Measurements from ENCODE around the gene DCC. TPM values are rescaled to one million over a fixed set of nuclear protein-coding genes. Genes with fewer than 3 reads are reported as not detected.

The DCC gene
- polyA plus RNA-seq, 1 donor (not counting 4 experiments of a cell fraction or from before 2014, with no cell fraction given): not detected

DNA sequence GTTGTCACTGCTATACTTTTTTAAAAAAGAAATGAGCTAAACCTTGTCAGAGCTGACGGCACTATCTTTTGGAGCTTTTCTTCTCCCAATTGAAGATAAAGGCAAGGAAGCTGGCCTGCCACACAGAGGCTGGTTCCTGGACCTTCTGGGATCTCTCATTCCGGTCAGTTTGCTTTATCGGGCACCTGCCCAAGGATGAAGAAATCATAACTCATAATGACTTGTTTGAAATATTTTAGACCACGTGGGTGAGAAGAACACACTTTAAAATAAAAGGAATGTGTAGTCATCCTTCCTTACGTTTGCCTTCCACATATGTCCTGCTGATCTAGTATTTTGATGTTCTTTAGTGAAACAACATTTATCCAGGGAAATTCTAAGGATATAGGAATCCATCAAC, 535.7 kb downstream of the DCC start:
- H4K20me1 ChIP-seq (ENCODE audit: control insufficient read depth, extremely low read depth, insufficient read depth, low read length): no peaks in the 10 kb centered on the region
- dilution Hi-C loops (cut with MboI; ENCODE audit: extremely low pct_ligation_motif_present, low sequenced_read_pairs): no loop called here
- no peak overlapping the region for H3K4me3 ChIP-seq (ENCODE audit: control insufficient read depth in 2 of 3, extremely low read depth in 1 of 3, insufficient read depth in 2 of 3, low read depth in 1 of 3, low read length in 3 of 3)
- H3K36me3 ChIP-seq (ENCODE audit: control insufficient read depth in 2 of 2, extremely low read depth in 1 of 2, insufficient read depth in 2 of 2, low read length in 2 of 2): no peaks in the 10 kb centered on the region
- no peak for TF ChIP-seq EZH2 (IDR thresholded peaks at IDR 0.05; ENCODE audit: low read length)
- TF ChIP-seq, protein P1, sequence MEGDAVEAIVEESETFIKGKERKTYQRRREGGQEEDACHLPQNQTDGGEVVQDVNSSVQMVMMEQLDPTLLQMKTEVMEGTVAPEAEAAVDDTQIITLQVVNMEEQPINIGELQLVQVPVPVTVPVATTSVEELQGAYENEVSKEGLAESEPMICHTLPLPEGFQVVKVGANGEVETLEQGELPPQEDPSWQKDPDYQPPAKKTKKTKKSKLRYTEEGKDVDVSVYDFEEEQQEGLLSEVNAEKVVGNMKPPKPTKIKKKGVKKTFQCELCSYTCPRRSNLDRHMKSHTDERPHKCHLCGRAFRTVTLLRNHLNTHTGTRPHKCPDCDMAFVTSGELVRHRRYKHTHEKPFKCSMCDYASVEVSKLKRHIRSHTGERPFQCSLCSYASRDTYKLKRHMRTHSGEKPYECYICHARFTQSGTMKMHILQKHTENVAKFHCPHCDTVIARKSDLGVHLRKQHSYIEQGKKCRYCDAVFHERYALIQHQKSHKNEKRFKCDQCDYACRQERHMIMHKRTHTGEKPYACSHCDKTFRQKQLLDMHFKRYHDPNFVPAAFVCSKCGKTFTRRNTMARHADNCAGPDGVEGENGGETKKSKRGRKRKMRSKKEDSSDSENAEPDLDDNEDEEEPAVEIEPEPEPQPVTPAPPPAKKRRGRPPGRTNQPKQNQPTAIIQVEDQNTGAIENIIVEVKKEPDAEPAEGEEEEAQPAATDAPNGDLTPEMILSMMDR (optimal IDR thresholded peaks at IDR 0.05 in 1 of 3, IDR thresholded peaks at IDR 0.05 in 1 of 3, conservative IDR thresholded peaks at IDR 0.05 in 1 of 3; ENCODE audit: extremely low read depth in 1 of 3, insufficient read depth in 2 of 3, low read length in 3 of 3): no peak
- H3K79me2 ChIP-seq (ENCODE audit: control insufficient read depth, insufficient read depth, low read length): no peaks in the 10 kb centered on the region
- H2AFZ ChIP-seq (ENCODE audit: control insufficient read depth, low read length): no peak overlapping the region
- no peaks in the 10 kb centered on the region for H3K4me1 ChIP-seq (ENCODE audit: control insufficient read depth, extremely low read depth, insufficient read depth, low read length)
- H3K9ac ChIP-seq (ENCODE audit: control insufficient read depth, extremely low read depth, insufficient read depth, low read length): no peak overlapping the region
- H3K27ac ChIP-seq (ENCODE audit: control insufficient read depth, insufficient read depth, low read length): no peak overlapping the region
- no peak for FAIRE-seq
- DNase-seq (ENCODE audit: low read depth, low spot score): no peak
- H3K9me3 ChIP-seq (ENCODE audit: control insufficient read depth, low read depth, low read length): no peaks in the 10 kb centered on the region
- H3K4me2 ChIP-seq (ENCODE audit: control insufficient read depth, extremely low read depth, insufficient read depth, low read depth, low read length): no peak overlapping the region
- H3K9me1 ChIP-seq (ENCODE audit: control insufficient read depth, extremely low read depth, insufficient read depth, low read length): no peaks in the 10 kb centered on the region
- no peaks in the 10 kb centered on the region for H3K27me3 ChIP-seq (ENCODE audit: control insufficient read depth, extremely low read depth, insufficient read depth, low read length)

DNA sequence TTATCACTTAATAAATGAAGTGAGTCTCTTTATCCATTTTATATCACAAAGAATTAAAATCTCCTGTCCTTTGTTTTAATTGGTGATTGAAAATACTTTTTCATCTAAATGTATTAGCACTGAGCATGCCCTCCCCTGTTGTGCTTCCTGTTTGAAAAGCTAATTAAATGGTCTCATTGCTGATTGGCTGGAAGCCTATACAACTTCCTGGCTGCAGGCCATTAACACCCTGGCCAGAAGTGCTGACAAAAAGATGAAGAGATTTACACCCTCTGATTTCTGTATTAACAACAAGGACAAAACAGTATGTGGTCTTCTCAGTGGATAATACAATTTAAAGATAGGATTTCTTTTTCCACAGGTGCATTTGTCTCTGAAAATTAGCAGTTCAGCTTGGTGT, 548.0 kb downstream of the DCC start:
- H3K27me3 ChIP-seq (ENCODE audit: control insufficient read depth, extremely low read depth, insufficient read depth, low read length): no peaks in the 10 kb centered on the region
- DNase-seq (ENCODE audit: low read depth, low spot score) (no peak), FAIRE-seq (no peak)
- dilution Hi-C loops (cut with MboI; ENCODE audit: extremely low pct_ligation_motif_present, low sequenced_read_pairs): no loop called here
- no peaks in the 10 kb centered on the region for H4K20me1 ChIP-seq (ENCODE audit: control insufficient read depth, extremely low read depth, insufficient read depth, low read length)
- H2AFZ ChIP-seq (ENCODE audit: control insufficient read depth, low read length): no peak overlapping the region
- H3K9me3 ChIP-seq (ENCODE audit: control insufficient read depth, low read depth, low read length): no peaks in the 10 kb centered on the region
- TF ChIP-seq, protein P1 (optimal IDR thresholded peaks at IDR 0.05 in 1 of 3, IDR thresholded peaks at IDR 0.05 in 1 of 3, conservative IDR thresholded peaks at IDR 0.05 in 1 of 3; ENCODE audit: extremely low read depth in 1 of 3, insufficient read depth in 2 of 3, low read length in 3 of 3): no peak
- TF ChIP-seq EZH2 (IDR thresholded peaks at IDR 0.05; ENCODE audit: low read length): no peak
- no peak overlapping the region for H3K4me3 ChIP-seq (ENCODE audit: control insufficient read depth in 2 of 3, extremely low read depth in 1 of 3, insufficient read depth in 2 of 3, low read depth in 1 of 3, low read length in 3 of 3)
- no peak overlapping the region for H3K9ac ChIP-seq (ENCODE audit: control insufficient read depth, extremely low read depth, insufficient read depth, low read length)
- H3K79me2 ChIP-seq (ENCODE audit: control insufficient read depth, insufficient read depth, low read length): no peaks in the 10 kb centered on the region
- H3K4me2 ChIP-seq (ENCODE audit: control insufficient read depth, extremely low read depth, insufficient read depth, low read depth, low read length): no peak overlapping the region
- H3K36me3 ChIP-seq (ENCODE audit: control insufficient read depth in 2 of 2, extremely low read depth in 1 of 2, insufficient read depth in 2 of 2, low read length in 2 of 2): no peaks in the 10 kb centered on the region
- no peak overlapping the region for H3K27ac ChIP-seq (ENCODE audit: control insufficient read depth, insufficient read depth, low read length)
- no peaks in the 10 kb centered on the region for H3K4me1 ChIP-seq (ENCODE audit: control insufficient read depth, extremely low read depth, insufficient read depth, low read length)
- H3K9me1 ChIP-seq (ENCODE audit: control insufficient read depth, extremely low read depth, insufficient read depth, low read length): no peaks in the 10 kb centered on the region

All from keratinocyte (primary cell).